Glutamatergic neuron (in vitro differentiated cells): ENCODE data around the gene CRTC3. TPM values are rescaled to one million over a fixed set of nuclear protein-coding genes. Genes with fewer than 3 reads are reported as not detected.

Experiments used
- DNase-seq: peaks from one replicate; pipeline ENCODE4 v3.0.0; 2022
- H3K27ac Mint-ChIP-seq: one replicate; pipeline ENCODE4 v1.8.0; 2020; ENCODE audit warnings: mild to moderate bottlenecking, mixed read lengths, inconsistent platforms; ENCODE audit not compliant: unreplicated experiment
- H3K27me3 Mint-ChIP-seq: one replicate; pipeline ENCODE4 v1.8.0; 2020; ENCODE audit warnings: mild to moderate bottlenecking, moderate library complexity, mixed read lengths, inconsistent platforms; ENCODE audit not compliant: unreplicated experiment
- H3K36me3 Mint-ChIP-seq: one replicate; pipeline ENCODE4 v1.8.0; 2020; ENCODE audit warnings: mild to moderate bottlenecking, mixed read lengths, inconsistent platforms; ENCODE audit not compliant: unreplicated experiment
- H3K4me1 Mint-ChIP-seq: one replicate; pipeline ENCODE4 v1.8.0; 2020; ENCODE audit warnings: mild to moderate bottlenecking, low read depth, mixed read lengths, inconsistent platforms; ENCODE audit not compliant: unreplicated experiment
- H3K4me3 Mint-ChIP-seq: one replicate; pipeline ENCODE4 v1.8.0; 2020; ENCODE audit warnings: mild to moderate bottlenecking, mixed read lengths, inconsistent platforms; ENCODE audit not compliant: unreplicated experiment
- H3K9me3 Mint-ChIP-seq: one replicate; pipeline ENCODE4 v1.8.0; 2020; ENCODE audit warnings: mild to moderate bottlenecking, moderate library complexity, mixed read lengths, inconsistent platforms; ENCODE audit not compliant: unreplicated experiment
- CTCF ChIP-seq: fragments of 200-600 bp; sonication (generic); IDR thresholded peaks from one replicate; pipeline ENCODE4 v1.5.0; 2021; ENCODE audit not compliant: partially characterized antibody, unreplicated experiment
- total RNA-seq: library from RNA; stranded (reverse); fragmentation: NEBNext Ultra II Directional; extraction: Animal tissue kit (Norgen Biotek cat#: 25700); gene quantifications from one replicate; pipeline ENCODE4 v1.2.1, GENCODE V29; 2021; ENCODE audit not compliant: unreplicated experiment

CRTC3 gene
- total RNA-seq, 1 donor from 2014 or later, result 50.1 TPM

GRCh38 chr15:90690585-90690984 lies 160.9 kb downstream of the CRTC3 start:
- H3K9me3 Mint-ChIP-seq, result no peaks in the 10 kb centered on the region
- H3K27me3 Mint-ChIP-seq, result peaks cover 2% of the 10 kb centered on the region
- no peak overlapping the region for H3K27ac Mint-ChIP-seq
- TF ChIP-seq CTCF, result no peak
- H3K4me1 Mint-ChIP-seq, result peaks cover 7% of the 10 kb centered on the region
- H3K4me3 Mint-ChIP-seq, result no peak overlapping the region
- no peak for DNase-seq
- no peaks in the 10 kb centered on the region for H3K36me3 Mint-ChIP-seq

GRCh38 chr15:90691369-90691768 lies 161.6 kb downstream of the CRTC3 start:
- Mint-ChIP-seq H3K27me3 (peaks cover 2% of the 10 kb centered on the region), H3K4me1 (peaks cover 7% of the 10 kb centered on the region), H3K4me3 (no peak overlapping the region), H3K36me3 (no peaks in the 10 kb centered on the region), H3K27ac (no peak overlapping the region), H3K9me3 (no peaks in the 10 kb centered on the region)
- TF ChIP-seq CTCF, result no peak
- DNase-seq, result no peak

- H3K9me3 Mint-ChIP-seq, result no peaks in the 10 kb centered on the region
- no peaks in the 10 kb centered on the region for H3K36me3 Mint-ChIP-seq
- peaks cover 7% of the 10 kb centered on the region for H3K4me1 Mint-ChIP-seq
- no peak for TF ChIP-seq CTCF
- no peak overlapping the region for H3K4me3 Mint-ChIP-seq
- peaks cover 3% of the 10 kb centered on the region for H3K27me3 Mint-ChIP-seq
- no peak overlapping the region for H3K27ac Mint-ChIP-seq
- no peak for DNase-seq
Measured at GRCh38 chr15:90691982-90692773, 162.5 kb downstream of the CRTC3 start.

Other genes starting within 250 kb of the CRTC3 start
- 6.7 TPM for gene ZNF774, start 177.6 kb upstream of the CRTC3 start, total RNA-seq
- 61.1 TPM for gene IQGAP1, start 141.7 kb upstream of the CRTC3 start, total RNA-seq
- gene BLM, start 187.4 kb downstream of the CRTC3 start, total RNA-seq, result 5.4 TPM